ENCODE data around the gene MCRS1. TPM values are rescaled to one million over a fixed set of nuclear protein-coding genes. Genes with fewer than 3 reads are reported as not detected.
A peak's percentile ranks its signal among the peaks of the same experiment; 100 is the strongest.
"Not testable (repeated sequence)": the region's sequence is repeated elsewhere in the genome, so short reads cannot be mapped to it uniquely, and the experiment has no call there.

Gene MCRS1
- total RNA-seq, 1 donor from 2014 or later, result 97.9 TPM

DNA sequence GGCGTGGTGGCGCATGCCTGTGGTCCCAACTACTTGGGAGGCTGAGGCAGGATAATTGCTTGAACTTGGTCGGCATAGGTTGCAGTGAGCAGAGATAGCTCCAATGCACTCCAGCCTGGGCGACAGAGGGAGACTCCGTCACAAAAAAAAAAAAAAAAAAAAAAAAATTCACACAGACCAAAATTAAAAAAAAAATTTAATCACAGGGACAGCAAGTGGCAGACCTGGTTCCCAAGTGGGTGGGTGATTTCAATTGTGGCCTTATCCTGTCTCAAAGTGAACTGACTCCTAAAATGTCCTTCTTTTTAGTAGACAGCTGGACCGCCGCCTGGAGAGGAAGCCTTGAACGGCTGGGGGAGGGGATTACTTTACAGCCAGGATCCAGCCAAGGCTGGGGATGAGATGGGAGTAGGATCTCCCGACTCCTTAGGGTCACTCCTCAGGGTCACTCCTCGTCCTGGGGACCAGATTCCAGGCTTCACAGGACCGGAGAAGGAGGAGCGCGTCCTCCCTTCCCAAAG lies 30.7 kb downstream of the MCRS1 start:
- peaks cover 21% of the 10 kb centered on the region for H3K4me1 ChIP-seq
- no peaks in the 10 kb centered on the region for H3K9me3 ChIP-seq (replicated peaks)
- no peak for DNase-seq
- peaks cover 56% of the 10 kb centered on the region for H3K27me3 ChIP-seq (ENCODE audit: low read depth)
- no peaks in the 10 kb centered on the region for H3K36me3 ChIP-seq
- TF ChIP-seq, protein P1, sequence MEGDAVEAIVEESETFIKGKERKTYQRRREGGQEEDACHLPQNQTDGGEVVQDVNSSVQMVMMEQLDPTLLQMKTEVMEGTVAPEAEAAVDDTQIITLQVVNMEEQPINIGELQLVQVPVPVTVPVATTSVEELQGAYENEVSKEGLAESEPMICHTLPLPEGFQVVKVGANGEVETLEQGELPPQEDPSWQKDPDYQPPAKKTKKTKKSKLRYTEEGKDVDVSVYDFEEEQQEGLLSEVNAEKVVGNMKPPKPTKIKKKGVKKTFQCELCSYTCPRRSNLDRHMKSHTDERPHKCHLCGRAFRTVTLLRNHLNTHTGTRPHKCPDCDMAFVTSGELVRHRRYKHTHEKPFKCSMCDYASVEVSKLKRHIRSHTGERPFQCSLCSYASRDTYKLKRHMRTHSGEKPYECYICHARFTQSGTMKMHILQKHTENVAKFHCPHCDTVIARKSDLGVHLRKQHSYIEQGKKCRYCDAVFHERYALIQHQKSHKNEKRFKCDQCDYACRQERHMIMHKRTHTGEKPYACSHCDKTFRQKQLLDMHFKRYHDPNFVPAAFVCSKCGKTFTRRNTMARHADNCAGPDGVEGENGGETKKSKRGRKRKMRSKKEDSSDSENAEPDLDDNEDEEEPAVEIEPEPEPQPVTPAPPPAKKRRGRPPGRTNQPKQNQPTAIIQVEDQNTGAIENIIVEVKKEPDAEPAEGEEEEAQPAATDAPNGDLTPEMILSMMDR (IDR thresholded peaks at IDR 0.05; ENCODE audit: borderline replicate concordance), result no peak
- no peak overlapping the region for H3K27ac ChIP-seq (replicated peaks)
- H3K4me3 ChIP-seq, result peak overlapping the region; percentile 72
- intact Hi-C loops (cut with micrococcal nuclease), result no loop called here

DNA sequence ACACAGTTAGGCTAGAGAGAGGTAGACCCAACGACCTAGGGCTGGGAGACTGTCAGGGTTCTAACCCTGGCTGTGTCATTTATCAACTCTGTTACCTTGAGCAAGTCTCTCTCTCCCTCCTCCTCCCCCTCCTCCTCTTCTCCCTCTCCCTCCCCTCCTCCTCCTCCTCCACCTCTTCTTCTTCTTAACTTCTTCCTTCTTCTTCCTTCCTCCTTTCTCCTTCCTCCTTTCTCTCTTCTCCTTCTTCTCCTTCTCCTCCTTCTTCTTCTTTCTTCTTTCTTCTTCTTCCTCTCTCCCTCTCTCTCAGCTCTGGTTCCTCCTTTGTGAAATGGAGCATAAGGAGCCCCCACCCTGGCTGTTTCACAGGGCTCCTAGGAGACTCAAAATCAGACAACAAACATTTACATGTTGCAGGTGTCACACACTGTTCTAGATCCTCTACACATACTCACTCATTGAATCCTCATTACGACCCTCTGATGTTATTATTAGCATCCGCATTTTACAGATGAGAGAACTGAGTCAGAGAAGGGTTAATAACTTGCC lies 31.3 kb downstream of the MCRS1 start:
- peaks cover 21% of the 10 kb centered on the region for H3K4me1 ChIP-seq
- no peak for DNase-seq
- H3K27ac ChIP-seq (replicated peaks), result no peak overlapping the region
- TF ChIP-seq, protein P1 (IDR thresholded peaks at IDR 0.05; ENCODE audit: borderline replicate concordance), result no peak
- H3K9me3 ChIP-seq (replicated peaks), result no peaks in the 10 kb centered on the region
- no peaks in the 10 kb centered on the region for H3K36me3 ChIP-seq
- peaks cover 56% of the 10 kb centered on the region for H3K27me3 ChIP-seq (ENCODE audit: low read depth)
- H3K4me3 ChIP-seq, result no peak overlapping the region
- intact Hi-C loops (cut with micrococcal nuclease), result no loop called here

DNA sequence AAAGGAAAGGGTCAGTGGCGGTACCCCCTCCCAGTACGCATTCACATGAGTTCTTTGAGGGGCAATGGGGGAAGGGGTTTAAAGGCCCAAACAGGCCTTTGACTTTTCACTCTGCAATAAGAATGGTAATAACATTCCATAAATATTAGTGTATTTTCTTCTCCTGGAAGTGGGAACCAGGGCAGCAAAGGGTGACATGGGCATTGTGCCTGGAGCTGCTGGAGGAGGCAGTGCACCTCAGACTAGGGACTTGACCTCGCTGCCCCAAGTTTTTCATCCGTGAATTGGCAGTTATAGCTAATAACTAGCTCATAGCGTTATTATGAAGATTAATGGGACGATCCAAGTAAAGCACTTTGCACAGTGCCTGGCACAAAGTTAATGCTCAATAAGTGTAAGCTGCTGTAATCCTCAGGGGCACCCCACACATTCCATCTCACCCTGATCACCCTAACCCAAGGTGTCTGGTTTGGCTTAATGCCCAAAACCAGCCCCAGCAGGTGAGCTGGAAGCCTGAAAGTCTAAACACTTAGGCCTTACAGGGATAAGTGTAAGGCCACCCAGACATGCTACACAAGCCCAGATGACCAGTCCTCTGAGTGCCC lies 31.9 kb downstream of the MCRS1 start:
- no peak for DNase-seq
- Histone ChIP-seq H3K36me3 (no peaks in the 10 kb centered on the region), H3K27me3 (ENCODE audit: low read depth) (peaks cover 56% of the 10 kb centered on the region), H3K4me3 (no peak overlapping the region), H3K4me1 (peaks cover 21% of the 10 kb centered on the region), H3K9me3 (replicated peaks) (no peaks in the 10 kb centered on the region), H3K27ac (replicated peaks) (no peak overlapping the region)
- TF ChIP-seq, protein P1 (IDR thresholded peaks at IDR 0.05; ENCODE audit: borderline replicate concordance), result no peak
- intact Hi-C loops (cut with micrococcal nuclease), result no loop called here

DNA sequence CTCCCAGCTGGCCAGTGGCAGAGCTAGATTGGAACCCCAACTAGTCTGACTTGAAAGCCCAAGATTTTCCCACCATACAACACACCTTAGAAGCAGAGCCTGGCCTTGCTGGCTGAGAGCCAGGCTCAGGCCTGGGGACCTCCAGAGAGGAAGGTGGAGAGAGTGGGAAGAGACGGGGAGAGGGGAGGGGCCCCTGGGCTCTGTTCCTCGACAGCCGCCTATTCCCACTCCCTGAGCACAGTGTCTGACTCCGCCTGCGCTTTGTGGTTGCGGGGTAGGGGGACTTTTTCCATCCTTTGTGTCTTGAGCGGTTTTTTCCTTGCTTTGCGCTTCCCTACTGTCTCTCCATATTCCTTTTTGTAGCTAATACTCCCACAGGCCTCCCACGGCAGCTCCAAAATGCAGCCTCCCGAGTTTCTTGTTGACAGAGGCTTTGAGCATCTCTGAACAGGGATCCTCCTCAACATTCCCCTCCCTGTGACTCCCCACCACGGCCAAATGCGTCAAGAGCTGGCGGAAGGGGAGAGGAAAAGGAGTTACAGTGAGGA lies 33.1 kb downstream of the MCRS1 start:
- TF ChIP-seq, protein P1 (IDR thresholded peaks at IDR 0.05; ENCODE audit: borderline replicate concordance), result no peak
- no peaks in the 10 kb centered on the region for H3K9me3 ChIP-seq (replicated peaks)
- H3K36me3 ChIP-seq, result no peaks in the 10 kb centered on the region
- no peak overlapping the region for H3K27ac ChIP-seq (replicated peaks)
- H3K4me3 ChIP-seq, result no peak overlapping the region
- DNase-seq, result no peak
- intact Hi-C loops (cut with micrococcal nuclease), result no loop called here
- peaks cover 45% of the 10 kb centered on the region for H3K27me3 ChIP-seq (ENCODE audit: low read depth)
- peaks cover 21% of the 10 kb centered on the region for H3K4me1 ChIP-seq

DNA sequence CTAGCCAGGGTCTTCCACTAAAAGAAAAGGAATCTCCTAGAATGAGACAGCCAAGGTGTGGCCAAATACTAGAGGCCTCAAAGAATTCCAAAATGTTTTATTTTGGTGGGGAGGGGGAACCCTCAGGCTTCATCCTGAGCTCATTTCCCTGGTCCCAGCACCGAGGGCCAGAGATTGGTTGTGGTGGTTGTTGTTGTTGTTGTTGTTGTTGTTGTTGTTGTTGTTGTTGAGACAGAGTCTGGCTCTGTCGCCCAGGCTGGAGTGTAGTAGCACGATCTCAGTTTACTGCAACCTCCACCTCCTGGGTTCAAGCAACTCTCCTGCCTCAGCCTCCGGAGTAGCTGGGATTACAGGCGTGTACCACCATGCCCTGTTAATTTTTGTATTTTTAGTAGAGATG lies 33.8 kb downstream of the MCRS1 start:
- H3K4me3 ChIP-seq; H3K9me3 ChIP-seq (replicated peaks); DNase-seq; intact Hi-C loops (cut with micrococcal nuclease); H3K27ac ChIP-seq (replicated peaks); H3K36me3 ChIP-seq: not testable (repeated sequence)
- peaks cover 21% of the 10 kb centered on the region for H3K4me1 ChIP-seq
- peaks cover 38% of the 10 kb centered on the region for H3K27me3 ChIP-seq (ENCODE audit: low read depth)

DNA sequence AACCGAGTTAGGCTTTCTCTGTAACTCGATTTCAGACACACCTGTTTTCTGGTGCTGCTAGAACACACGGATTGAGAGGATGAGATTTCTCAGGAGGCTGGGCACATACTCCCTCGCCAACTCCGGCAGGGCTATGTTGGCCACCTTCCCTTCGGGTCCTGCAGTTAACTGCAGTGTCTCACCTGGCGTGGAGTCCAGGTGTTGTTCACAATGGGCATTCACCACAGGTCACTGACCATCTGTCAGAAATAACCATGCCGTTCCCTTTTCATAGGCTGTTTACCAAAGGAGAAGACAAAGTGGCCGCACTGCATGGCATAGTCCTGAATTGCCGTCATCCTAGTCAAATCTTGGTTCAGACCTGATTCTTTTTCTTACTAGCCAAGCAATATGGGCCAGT lies 34.6 kb downstream of the MCRS1 start:
- Histone ChIP-seq H3K9me3 (replicated peaks) (no peaks in the 10 kb centered on the region), H3K4me3 (no peak overlapping the region), H3K36me3 (peaks cover 1% of the 10 kb centered on the region), H3K27me3 (ENCODE audit: low read depth) (peaks cover 30% of the 10 kb centered on the region), H3K4me1 (peaks cover 15% of the 10 kb centered on the region), H3K27ac (replicated peaks) (no peak overlapping the region)
- TF ChIP-seq, protein P1 (IDR thresholded peaks at IDR 0.05; ENCODE audit: borderline replicate concordance), result no peak
- intact Hi-C loops (cut with micrococcal nuclease), result no loop called here
- DNase-seq, result no peak

Measured in left ventricle myocardium inferior (tissue), 1 donor.